HEK293T (cell line): ENCODE data around the gene ROPN1B.
"Not testable (repeated sequence)": the region's sequence is repeated elsewhere in the genome, so short reads cannot be mapped to it uniquely, and the experiment has no call there.

ENCODE experiments used
- CTCF ChIA-PET: fragments of 350-600 bp; formaldehyde crosslinking; extraction: SDS; loops from one replicate; lab custom pipeline; 2021; ENCODE audit warnings: antibody characterized with exemption, inconsistent platforms; lab: Yijun Ruan, JAX
- POLR2A ChIA-PET: fragments of 350-600 bp; formaldehyde crosslinking; extraction: SDS; loops from one replicate; lab custom pipeline; 2020; ENCODE audit warnings: antibody characterized with exemption, inconsistent platforms; lab: Yijun Ruan, JAX
- DNase-seq: peaks from one replicate; pipeline ENCODE4 v3.0.0; 2012; ENCODE audit warnings: mixed read lengths; ENCODE audit errors: extremely low spot score

Gene ROPN1B

DNA sequence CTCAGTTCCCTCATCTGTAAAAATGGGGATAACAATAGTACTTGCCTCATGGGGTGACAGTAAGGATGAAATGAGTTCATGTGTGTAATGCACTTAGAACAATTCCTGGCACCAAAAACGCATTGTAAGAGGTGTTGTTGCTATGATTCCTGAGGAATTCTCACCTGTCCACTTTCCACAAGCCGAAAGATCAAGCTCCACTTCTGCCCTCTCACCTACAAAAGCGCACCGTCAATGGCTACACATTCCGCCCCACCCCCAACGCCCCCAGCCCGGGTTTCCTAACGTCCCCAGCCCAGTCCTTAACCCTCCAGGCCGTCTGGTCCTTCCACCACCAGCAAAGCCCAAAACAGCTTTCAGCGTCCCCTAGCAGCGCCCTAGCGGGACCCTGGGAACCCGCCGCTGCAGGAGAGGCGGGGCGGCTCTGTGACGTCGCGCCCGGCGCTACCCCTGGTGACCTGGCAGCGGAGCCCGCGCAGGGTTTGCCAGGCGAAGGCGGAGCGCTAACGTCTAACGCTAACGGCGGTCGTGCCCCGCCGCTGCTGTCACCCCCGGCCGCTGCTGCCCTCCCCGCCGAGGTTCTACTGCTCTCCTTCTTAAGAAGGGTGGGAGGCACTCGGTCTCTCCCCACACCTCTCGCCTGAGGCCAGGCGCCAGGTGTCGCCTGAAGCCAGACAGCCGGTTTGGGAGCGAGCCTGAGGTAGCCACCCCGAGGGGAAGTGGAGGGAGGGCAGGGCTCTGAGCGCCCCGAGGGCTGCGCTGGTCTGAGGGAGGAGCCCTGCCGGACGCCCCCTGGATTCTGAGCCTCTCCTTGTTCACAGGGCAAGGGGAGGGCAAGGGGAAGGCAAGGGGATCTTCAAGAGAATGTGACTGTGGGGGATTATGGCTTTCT, at the start of gene ROPN1B:
Gene ROPN1B, plus strand, starts transcription at position 478 of the 892 bp plus-strand sequence. CDS start 2,877 bp downstream, outside the sequence.
- CTCF ChIA-PET, POLR2A ChIA-PET, DNase-seq: not testable (repeated sequence)

DNA sequence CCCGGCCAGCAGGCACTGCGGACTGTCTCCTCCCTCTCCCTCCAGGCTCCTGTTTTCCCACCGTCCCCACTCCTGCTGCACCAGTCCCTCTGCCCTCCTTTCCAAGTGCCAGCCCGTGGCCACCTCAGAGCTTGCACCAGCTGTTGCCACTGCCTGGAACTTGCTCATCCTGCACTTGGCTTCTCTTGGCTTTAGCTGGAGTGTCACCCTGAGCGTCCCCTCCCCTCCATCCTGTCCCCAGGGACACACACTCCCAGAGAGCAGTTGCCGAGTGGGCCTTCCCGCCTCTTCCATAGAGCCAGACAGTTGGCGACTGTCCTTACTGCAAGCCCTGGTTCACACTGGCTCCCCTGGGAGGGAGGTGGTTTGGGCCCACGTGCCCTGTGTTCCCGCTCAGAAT, 48.8 kb upstream of the ROPN1B start:
- CTCF ChIA-PET, POLR2A ChIA-PET, DNase-seq: not testable (repeated sequence)

DNA sequence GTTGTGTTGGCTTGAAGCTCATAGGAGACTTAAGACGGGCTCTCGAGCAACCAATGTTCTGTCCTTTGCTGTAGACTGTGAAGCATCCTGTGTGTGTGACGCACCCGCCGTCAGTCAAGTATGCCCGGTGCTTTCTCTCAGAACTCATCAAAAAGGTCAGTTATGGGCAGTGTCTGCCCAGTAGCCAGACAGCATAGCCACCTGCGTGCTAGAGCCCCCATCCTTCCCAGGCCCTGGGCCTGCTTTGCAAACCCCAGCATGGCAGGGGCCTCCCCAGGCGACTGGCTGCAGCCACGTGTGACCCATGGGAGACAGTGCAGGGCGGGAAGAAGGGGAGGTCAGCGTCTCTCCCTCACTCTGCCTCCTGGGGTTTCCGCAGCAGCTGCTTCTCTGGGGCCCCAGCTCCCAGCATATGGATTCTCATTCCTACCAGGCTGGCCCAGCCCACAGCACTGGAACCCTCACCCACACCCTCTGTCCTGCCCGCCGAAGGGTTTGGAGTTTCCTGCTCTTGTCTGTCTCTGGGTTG, 48.2 kb upstream of the ROPN1B start:
- POLR2A ChIA-PET, DNase-seq, CTCF ChIA-PET: not testable (repeated sequence)

DNA sequence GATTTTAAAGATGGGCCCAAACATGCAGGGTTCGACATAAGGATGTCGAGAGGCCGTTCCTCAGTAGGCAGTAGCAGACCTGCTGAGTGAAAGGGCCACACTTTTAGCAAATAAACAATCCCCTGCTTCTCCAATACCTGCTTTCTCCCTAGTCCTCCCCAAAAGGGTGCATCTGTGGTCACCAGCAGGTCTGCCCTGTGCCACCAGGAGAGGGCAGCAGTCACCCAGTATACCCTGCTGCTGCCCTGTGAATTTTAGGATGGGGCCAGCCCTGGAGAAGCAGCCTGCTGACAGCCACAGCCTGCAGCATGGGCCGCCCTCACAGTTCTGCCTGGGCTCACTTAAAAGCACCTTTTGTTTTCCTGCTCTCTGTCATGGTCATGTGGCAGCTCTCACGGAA, 47.3 kb upstream of the ROPN1B start:
- peak; percentile 11 for DNase-seq
- POLR2A ChIA-PET, CTCF ChIA-PET: not testable (repeated sequence)

DNA sequence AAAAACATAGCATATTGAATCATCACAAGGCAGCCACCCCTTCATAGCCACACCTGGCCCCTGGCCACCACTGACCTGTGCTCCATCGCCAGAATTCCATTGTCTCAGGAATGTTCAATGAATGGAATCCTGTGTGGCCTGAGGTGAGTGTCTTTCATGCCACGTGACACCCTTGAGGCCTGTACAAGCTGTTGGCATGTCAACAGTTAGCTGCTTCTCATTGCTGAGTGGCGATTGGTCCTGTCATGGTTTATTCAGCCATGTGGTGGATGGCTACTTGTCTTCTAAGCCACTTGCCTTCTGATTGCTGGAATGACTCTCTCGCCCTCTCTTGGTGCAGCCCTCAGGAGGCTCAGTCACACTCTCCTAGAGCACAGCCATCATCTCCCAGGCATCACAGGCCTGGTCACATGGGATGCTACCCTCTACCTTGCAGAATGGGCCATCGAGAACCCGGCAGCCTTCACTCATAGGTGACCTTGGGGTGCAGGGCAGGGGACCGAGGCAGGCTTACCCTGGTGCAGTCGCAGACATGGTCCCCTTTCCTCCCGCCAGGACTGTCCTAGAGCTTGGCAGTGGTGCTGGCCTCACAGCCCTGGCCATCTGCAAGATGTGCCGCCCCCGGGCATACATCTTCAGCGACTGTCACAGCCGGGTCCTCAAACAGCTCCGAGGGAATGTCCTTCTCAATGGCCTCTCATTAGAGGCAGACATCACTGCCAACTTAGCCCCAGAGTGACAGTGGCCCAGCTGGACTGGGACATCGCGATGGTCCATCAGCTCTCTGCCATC, 45.5 kb upstream of the ROPN1B start:
- CTCF ChIA-PET, DNase-seq, POLR2A ChIA-PET: not testable (repeated sequence)

DNA sequence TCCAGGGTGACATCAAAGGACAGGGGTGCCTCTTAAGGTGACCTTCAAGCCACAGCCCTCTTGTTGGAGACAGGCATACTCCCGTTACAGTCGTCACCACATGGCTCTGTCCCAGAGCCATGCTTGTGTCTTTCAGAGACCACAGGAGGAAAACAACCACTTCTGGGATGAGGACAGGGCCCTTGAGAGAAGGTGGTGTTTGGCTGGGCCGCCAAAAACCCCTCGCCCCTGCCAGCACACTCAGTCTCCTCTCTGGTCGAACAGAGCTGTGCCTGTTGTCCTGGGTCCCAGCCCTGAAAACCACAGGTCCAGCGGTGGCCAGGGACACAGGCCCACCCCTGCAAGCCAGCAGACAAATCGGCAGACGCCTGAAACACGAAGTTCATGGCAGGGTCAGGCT, 44.7 kb upstream of the ROPN1B start:
- POLR2A ChIA-PET, DNase-seq, CTCF ChIA-PET: not testable (repeated sequence)

DNA sequence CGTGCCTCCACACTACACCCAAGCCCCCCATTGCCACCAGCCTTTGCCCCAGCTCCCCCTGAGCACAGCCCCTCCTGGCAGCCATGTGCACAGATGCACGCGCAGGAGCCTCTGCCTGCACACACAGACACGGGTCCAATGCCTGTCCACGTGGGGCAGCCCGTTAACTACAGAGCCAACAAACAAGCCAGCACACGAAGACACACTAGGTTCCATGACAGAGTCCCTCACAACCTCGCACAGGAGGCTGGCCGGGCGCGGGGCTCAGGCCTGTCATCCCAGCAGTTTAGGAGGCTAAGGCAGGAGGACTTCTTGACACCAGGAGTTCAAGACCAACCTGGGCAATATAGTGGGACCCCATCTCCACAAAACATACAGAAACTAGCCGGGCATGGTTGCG, 43.3 kb upstream of the ROPN1B start:
- POLR2A ChIA-PET, CTCF ChIA-PET: not testable (repeated sequence)

DNA sequence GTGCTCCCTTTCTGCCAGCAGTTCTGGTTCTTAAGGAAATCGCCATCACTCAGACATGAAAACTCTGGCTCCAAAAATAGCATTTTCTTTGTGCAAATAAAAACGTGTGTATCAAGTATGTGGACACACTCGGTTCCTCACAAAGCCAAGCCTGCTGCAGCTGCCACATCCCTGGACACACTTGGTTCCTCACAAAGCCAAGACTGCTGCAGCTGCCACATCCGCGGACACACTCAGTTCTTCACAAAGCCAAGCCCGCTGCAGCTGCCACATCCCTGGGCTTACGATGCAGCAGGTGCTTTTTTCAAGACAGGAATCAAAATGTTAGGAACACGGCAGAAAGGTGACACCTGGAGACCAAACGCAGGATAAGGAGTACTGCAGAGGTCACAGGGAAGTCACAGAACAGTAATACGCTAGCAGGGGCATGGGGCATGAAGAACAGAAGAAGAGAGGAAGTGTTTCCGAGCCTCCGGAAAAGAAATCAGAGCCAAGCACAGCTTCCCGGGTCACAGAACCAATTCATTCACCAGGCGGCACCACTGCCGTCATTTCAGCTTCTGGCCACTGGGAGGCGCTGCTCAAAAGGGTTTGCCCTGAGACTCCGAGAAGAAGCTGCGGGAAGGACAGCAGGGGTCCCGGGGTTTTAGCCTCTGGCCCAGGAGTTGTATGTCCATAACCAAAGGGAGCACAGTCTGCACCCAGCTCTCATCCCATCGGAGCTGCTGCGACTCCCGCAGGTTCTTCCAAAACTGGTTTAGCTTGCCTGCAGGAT, 40.0 kb upstream of the ROPN1B start:
- CTCF ChIA-PET = interaction anchor here (0.6 to 1.4 kb wide), 2 partner anchors 205 to 798 kb away, joined by 3 to 6 read pairs; no protein-coding TSS in a partner anchor
- DNase-seq, POLR2A ChIA-PET: not testable (repeated sequence)

More for the DNA sequence above, 43.3 kb upstream of the ROPN1B start:
- not testable (repeated sequence) for DNase-seq

DNA sequence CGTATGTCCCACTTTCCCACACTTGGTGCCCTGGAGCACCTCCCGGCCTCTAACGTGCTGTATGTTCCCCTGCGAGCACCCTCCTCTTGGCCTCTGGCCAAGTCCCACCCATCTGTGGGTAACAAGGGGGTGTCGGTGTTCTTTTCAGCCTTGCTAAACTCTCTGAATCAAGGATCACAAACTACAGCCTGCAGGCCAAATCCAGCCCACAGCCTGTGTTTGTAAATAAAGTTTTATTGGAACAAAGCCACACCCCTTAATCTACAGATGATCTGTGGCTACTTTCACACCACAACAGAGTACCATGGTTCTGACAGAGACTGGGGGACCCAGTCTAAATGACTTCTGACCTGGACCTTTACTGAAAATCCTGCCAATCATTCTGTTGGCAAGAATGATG, 39.2 kb upstream of the ROPN1B start:
- DNase-seq, POLR2A ChIA-PET: not testable (repeated sequence)
- CTCF ChIA-PET = interaction anchor here (0.6 to 1.4 kb wide), 3 partner anchors 156 to 798 kb away, joined by 3 to 6 read pairs (median 3); no protein-coding TSS in a partner anchor

DNA sequence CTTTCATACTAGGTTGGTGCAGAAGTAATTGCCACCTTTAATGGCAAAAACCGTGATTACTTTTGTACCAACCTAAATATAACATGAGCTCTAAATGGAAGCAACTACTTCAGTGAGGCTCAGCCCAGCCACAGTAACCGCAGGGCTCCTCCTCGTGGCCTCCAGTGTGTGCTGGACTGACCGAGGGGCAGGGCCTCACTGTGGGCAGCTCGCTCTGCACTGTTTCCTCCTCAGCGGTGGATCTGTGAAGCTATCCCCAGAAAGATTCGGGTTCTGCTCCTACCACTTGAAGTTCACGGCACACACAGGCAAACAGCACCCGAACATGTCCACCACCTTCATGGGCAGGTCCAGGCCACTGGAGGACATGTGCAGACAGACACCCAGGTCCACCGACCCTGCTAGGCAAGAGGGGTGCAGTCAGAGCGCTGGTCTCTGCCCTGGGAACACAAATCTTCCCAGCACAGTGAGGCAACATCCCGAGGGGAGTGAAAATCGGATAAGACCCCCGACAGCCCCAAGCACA, 37.6 kb upstream of the ROPN1B start:
- POLR2A ChIA-PET, DNase-seq: not testable (repeated sequence)
- CTCF ChIA-PET = interaction anchor here (1.0 kb wide), 1 partner anchor 13 kb away, joined by 3 read pairs; no protein-coding TSS in a partner anchor

DNA sequence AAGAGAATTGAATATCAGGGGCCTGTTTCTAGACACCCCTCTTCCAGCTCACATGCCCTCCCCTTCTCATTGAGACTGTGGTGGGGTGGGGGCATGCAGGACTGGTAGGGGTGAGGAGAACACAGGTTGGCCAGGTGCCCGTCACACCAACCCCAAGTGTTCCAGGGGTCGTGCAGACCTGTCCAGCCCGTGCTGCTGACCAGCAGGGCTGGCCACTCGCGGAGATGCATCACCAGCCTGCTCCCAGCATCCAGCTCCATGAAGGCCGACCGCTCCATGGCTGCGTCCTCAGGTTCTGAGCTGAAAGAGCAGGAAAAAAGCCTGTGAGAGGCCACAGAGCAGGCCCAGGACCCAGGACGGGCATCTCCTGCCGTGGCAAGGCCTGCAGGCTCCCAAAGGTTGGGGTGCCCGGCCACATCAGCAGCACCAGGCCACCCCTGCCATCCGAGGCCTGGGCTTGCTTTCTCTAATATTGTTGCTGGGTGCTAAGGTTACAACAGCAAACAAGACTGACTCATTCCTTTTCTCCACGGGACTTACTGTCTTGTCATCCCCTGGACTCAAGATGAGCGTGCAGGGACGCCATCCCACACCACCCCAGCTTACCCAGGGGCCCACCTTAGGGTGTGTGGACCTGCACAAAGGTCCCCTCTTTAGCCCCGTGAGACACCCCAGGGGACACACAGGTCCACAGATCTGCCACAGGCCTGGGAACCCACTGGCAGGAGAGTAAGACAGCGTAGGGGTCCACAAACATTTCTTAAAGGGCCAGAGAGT, 35.4 kb upstream of the ROPN1B start:
- CTCF ChIA-PET, POLR2A ChIA-PET, DNase-seq: not testable (repeated sequence)

DNA sequence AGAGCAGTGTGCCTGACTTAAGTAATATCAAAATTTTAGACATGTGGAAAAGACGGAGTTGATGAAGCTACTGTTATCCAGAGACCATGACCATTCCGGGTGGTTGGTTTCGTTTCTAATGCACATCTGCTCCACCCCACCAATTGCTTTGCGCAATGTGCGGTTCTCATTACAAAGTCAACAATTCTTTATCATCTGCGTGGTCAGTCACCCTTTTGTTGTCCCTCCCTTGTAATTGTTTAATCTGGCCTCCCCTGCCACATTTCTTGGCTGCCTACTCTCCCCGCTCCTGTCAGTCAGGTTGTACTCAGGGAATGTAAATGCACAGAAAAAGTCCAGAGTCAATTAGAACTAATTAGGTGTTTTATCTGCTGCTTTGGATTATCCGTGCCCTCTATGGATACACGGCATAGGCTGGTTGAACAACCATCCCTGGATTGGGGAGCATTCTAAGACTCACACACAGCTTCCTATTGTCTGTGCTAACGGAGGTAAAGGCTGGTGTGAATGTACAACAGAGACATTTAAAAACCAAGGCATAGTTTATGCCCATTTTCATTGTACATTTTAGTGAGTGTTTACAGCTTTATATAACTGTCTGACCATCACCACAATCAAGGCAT, 33.6 kb upstream of the ROPN1B start:
- POLR2A ChIA-PET = interaction anchor here (1.2 kb wide), 1 partner anchor 18 kb away, joined by 3 read pairs; no protein-coding TSS in a partner anchor
- CTCF ChIA-PET, DNase-seq: not testable (repeated sequence)
